AG10803 (cell line): Measurements from ENCODE around the gene STC2.

Experiments
- DNase-seq: peaks from one replicate; pipeline ENCODE4 v3.0.0; 2010; ENCODE audit warnings: low read depth
- H3K4me3 ChIP-seq: 2 replicates; pipeline ENCODE4 v1.5.1; 2011; ENCODE audit warnings: mild to moderate bottlenecking, low read length, control low read depth
- TF ChIP-seq, protein P1 (sequence below): conservative IDR thresholded peaks from 2 replicates; pipeline ENCODE4 v1.5.1; 2011; ENCODE audit warnings: mild to moderate bottlenecking, low read length, control low read depth, inconsistent platforms

The STC2 gene

DNA sequence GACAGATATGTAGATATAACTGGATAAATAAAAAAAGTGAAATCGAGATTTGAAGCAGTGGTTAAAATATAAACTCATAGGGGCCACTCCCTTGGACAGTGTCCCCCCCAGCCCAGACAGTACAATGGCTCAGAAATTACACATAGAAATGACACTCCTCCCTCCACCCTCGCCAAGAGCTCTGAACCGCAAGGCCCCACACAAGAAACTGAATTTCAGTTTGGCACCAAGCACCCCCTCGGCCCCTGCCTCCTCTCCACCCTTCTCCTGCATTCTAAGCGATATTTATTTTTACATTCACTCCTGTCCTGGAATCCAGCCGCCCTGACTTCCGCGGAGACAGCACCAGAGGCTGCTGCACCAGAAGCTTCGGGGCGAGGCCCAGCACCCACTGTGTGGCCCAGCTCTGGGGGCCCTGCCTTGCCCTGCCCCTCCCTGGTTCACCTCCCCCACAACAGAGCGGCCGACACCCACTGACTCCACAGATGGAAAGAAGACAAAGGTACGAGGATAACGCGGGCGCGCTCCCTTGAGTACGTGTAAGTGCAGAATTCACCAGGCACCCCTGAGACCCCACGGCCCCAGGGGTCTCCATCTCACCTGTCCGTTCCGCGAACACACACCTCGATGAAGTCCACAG lies 11.0 kb downstream of the STC2 start:
- TF ChIP-seq, protein P1, sequence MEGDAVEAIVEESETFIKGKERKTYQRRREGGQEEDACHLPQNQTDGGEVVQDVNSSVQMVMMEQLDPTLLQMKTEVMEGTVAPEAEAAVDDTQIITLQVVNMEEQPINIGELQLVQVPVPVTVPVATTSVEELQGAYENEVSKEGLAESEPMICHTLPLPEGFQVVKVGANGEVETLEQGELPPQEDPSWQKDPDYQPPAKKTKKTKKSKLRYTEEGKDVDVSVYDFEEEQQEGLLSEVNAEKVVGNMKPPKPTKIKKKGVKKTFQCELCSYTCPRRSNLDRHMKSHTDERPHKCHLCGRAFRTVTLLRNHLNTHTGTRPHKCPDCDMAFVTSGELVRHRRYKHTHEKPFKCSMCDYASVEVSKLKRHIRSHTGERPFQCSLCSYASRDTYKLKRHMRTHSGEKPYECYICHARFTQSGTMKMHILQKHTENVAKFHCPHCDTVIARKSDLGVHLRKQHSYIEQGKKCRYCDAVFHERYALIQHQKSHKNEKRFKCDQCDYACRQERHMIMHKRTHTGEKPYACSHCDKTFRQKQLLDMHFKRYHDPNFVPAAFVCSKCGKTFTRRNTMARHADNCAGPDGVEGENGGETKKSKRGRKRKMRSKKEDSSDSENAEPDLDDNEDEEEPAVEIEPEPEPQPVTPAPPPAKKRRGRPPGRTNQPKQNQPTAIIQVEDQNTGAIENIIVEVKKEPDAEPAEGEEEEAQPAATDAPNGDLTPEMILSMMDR: no peak
- DNase-seq: no peak
- H3K4me3 ChIP-seq: no peak overlapping the region

DNA sequence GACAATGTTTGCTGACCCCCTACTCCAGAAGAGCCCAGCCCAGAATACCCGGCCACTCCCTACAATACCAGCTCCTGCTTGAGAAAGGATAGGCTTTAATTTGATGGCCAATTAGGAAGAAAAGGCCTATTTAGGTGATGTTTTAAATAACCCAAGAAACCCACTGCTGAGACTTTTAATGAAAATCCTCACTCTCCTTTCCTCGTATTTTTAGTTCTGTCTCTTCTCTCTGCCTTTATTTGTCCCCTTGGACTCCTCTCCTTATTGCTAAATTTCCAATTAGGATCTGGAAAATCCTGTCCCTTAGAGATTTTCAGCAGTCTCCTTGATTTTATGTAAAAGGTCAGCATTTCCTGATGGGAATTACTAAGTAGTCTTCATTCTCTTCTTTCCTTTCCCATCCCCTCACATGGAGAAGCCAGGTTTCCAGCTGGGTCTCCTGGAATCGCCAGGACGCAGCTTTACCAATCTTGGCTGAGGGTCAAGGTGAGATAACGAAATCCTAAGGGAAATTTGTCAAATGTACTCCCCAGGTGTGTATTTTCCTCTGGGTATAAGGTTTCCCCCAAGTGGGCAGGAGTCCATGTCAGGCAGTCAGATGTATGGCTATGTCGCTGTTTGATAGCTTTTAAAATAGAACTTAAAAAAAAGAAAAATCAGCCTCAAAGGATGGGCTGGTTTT lies 11.7 kb downstream of the STC2 start:
- TF ChIP-seq, protein P1: no peak
- no peak for DNase-seq
- H3K4me3 ChIP-seq: no peak overlapping the region

DNA sequence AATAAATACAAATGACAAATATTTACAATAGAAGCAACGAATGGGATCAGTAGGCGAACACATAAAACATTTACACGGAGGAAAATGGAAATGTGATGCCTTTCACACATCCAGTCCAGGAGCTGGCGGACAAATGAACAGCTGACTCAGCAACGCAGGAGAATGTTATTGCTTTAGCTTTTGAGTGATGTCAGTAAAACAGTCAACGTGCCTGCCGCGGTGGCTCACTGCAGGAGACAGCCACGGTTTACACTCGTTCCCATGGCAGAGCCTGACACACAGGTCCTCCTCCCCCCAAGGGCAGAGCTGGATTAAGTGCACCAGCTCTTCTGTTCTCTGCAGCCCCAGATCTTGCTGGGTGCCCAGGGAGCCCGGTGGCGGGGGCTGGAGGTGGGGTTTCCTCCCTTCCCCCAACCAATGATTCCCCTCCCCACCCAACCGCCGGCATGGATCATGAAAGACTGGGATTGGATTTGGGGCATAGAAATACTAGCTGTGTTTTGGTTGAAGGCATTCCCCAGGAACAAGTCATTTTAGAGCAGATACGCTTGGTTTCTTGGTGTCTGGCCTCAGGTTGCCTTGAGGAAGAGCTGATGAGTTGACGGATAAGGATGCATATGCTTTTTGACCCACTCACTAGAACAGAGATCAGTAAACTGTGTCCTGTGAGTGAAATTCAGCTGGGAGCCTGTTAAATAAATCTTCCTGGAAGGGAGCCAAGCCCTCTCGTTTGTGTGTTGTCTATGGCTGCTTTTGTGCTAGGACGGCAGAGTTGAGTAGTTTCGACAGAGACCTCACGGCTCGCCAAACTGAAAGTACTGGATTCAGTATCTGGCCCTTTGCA lies 12.5 kb downstream of the STC2 start:
- H3K4me3 ChIP-seq: no peak overlapping the region
- TF ChIP-seq, protein P1: no peak
- DNase-seq: peak; percentile 81

DNA sequence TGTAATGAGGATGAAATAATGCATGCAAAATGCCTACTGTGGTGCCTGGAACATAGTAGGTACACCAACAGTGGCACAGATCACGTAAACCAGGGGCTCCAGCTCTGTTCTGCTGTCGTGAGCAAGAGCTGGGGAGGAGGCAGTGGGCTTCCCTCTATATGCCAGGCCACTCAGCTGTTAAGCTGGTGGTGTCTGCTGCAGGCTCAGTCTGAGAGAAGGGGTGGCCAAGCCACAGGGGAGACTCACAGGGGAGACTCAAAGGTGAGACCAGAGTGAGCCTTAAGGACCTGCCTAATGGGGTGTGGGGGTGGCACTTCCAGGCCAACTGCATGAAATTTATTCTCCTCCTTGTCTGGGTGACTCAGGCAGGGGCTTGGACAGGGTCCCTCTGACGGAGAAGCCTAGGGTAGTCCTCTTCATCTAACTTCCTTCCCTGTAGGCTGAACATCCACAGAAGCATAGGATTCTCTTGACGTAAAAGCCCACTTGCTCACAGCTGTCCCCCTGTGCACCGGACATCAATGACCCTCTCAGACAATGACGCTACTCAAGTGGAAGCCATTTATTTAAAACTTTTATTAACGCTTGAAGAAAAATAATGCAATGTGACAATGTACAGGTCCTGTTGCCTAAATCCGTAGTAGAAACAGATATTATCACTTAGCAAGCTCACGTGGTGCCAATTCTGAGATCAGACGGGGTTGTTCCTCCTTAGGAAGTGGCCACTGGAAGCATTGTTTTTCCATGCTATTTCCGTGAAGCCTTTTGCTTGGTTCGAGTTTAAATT lies 13.9 kb downstream of the STC2 start:
- DNase-seq: no peak
- TF ChIP-seq, protein P1: no peak
- no peak overlapping the region for H3K4me3 ChIP-seq

DNA sequence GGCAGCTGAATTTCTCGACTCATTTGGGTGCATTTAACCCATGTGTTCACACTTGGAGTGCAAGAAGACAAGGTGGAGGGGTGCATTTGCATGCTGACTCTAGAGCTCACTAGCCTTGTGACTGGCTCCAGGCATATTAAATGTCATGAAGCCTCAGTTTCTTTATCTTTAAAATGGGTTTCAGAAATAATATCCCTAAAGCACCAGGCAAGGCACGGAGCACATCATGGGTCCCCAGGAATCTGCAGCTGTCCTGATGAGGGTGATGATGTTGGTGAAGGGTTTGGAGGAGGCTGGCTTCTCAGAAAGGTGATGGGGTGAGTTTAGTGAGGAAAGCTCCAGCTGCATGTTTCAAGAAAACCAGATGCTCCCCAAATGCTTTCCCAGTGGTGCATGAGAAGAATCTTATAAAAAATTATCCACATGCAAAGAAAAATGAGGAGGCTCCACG lies 14.8 kb downstream of the STC2 start:
- TF ChIP-seq, protein P1: no peak
- no peak overlapping the region for H3K4me3 ChIP-seq
- DNase-seq: no peak

DNA sequence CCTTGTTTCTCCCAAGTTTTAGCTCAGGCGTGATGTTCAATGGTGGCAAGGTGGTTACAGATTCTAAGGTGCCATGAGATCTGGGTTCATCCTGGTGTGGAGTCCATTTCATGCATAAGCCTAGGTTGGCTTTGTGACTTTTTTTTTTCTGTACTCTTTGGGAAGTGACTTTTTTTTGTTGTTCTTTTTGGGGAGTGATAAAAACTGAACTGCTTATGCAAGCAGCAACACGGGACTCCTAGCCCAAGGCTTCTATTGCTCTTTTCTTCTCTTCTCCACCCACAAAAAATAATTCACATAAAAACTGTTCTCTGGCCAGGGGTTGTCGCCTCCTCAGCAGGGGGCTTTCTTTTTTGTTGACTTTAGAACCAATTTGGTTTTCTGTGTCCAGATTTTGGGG lies 15.4 kb downstream of the STC2 start:
- TF ChIP-seq, protein P1: no peak
- no peak overlapping the region for H3K4me3 ChIP-seq
- DNase-seq: no peak
